OCI-LY7 (cell line): ENCODE measurements around the gene ENTR1.
A peak's percentile ranks its signal among the peaks of the same experiment; 100 is the strongest.

Source experiments
- CTCF ChIP-seq: fragments of 200-600 bp; sonication (generic); conservative IDR thresholded peaks from 2 replicates; pipeline ENCODE4 v1.5.1; 2014; ENCODE audit warnings: mild to moderate bottlenecking, antibody characterized with exemption, low read length, moderate library complexity, mixed read lengths
- EZH2phosphoT487 ChIP-seq: fragments of 200-600 bp; sonication (generic); IDR thresholded peaks from 2 replicates; pipeline ENCODE4 v1.6.1; 2018; ENCODE audit warnings: low read depth, borderline replicate concordance, mild to moderate bottlenecking, mixed run types, antibody characterized with exemption, low read length, moderate library complexity, mixed read lengths

- TF ChIP-seq CTCF (peak; percentile 85), EZH2phosphoT487 (no peak)
Measured at GRCh38 chr9:136400038-136400834, 10.2 kb downstream of the ENTR1 start, which contains the start of gene SNAPC4.
